Lung (tissue), 12 donors: ENCODE measurements around the gene TMTC2. TPM values are rescaled to one million over a fixed set of nuclear protein-coding genes. Genes with fewer than 3 reads are reported as not detected.

Experiments used
- ATAC-seq: fragments of 200-7000 bp; cut with Tn5 transposase; one replicate; pipeline ENCODE4 v1.9.1; 2020; ENCODE audit warnings: moderate number of reproducible peaks; ENCODE audit not compliant: insufficient read depth, low FRiP score
- DNase-seq, 3 donors: peaks; one replicate each; pipeline ENCODE4 v3.0.0-alpha.2; 2013 to 2017
- H3K27ac ChIP-seq, 2 donors: one replicate each; pipeline ENCODE4 v1.5.1; 2013; ENCODE audit warnings: mild to moderate bottlenecking in 2 of 2, moderate library complexity in 2 of 2, control low read depth in 1 of 2, inconsistent platforms in 1 of 2, low read depth in 1 of 2, low read length in 1 of 2
- H3K27me3 ChIP-seq, 3 donors: one replicate each; pipeline ENCODE4 v1.5.1; 2013; ENCODE audit warnings: low read length in 2 of 3; ENCODE audit not compliant: control insufficient read depth in 3 of 3, insufficient read depth in 3 of 3
- H3K36me3 ChIP-seq, 4 donors: one replicate each; pipeline ENCODE4 v1.5.1; 2013; ENCODE audit warnings: low read length in 4 of 4, mild to moderate bottlenecking in 1 of 4, moderate library complexity in 1 of 4; ENCODE audit not compliant: control insufficient read depth in 4 of 4, insufficient read depth in 4 of 4
- H3K4me1 ChIP-seq, 5 donors: one replicate each; pipeline ENCODE4 v1.5.1; 2013; ENCODE audit warnings: low read length in 5 of 5, mild to moderate bottlenecking in 2 of 5, moderate library complexity in 1 of 5; ENCODE audit not compliant: control insufficient read depth in 5 of 5, insufficient read depth in 5 of 5
- H3K4me3 ChIP-seq: one replicate; pipeline ENCODE4 v1.5.1; 2013; ENCODE audit warnings: mild to moderate bottlenecking, control low read depth, moderate library complexity
- H3K9ac ChIP-seq, 2 donors: one replicate each; pipeline ENCODE4 v1.5.1; 2013; ENCODE audit warnings: low read length in 2 of 2, control low read depth in 1 of 2; ENCODE audit not compliant: insufficient read depth in 1 of 2
- H3K9me3 ChIP-seq, 4 donors: one replicate each; pipeline ENCODE4 v1.5.1; 2013; ENCODE audit warnings: low read length in 3 of 4, mild to moderate bottlenecking in 1 of 4, moderate library complexity in 1 of 4; ENCODE audit not compliant: control insufficient read depth in 4 of 4, insufficient read depth in 3 of 4
- CTCF ChIP-seq: IDR thresholded peaks from 2 replicates; pipeline ENCODE4 v1.5.1; 2012; ENCODE audit warnings: mild to moderate bottlenecking; ENCODE audit errors: control extremely low read depth, extremely low read depth
- WGBS, 2 donors: extraction: QIAGEN DNeasy Blood & Tissue Kit; methylation state at CpG; one replicate each; pipeline ENCODE4 v1.1.7; 2013; 5-methylcytosine and 5-hydroxymethylcytosine counted together
- polyA plus RNA-seq, 2 donors: library from polyadenylated mRNA; stranded (reverse); fragments of 200-250 nt; gene quantifications; one replicate each; pipeline ENCODE4 v1.2.1, GENCODE V29; 2013
- total RNA-seq, 2 donors: library from RNA; depleted of rRNA in 1 of 2; stranded (reverse); fragments of >200 nt in 1 of 2; gene quantifications; one replicate each; pipeline ENCODE4 v1.2.1, GENCODE V29; 2014 to 2021
- donor health status: control.
- donor health status: control.
- donor health status: Bipolar disorder and iron deficiency.
- donor health status: healthy.
- donor health status: DM: yes; HTN: yes; CAD: no.

TMTC2 gene
- total and polyA plus RNA-seq, 4 donors = 5.3 to 77.1 (median 14.0) TPM

- no peak for TF ChIP-seq CTCF
- Histone ChIP-seq H3K4me3 (no peak overlapping the region), H3K27ac (no peak overlapping the region), H3K4me1 (peaks cover 0 to 4% (median 0%) of the 10 kb centered on the region in 5 donors), H3K9ac (no peak overlapping the region), H3K9me3 (peaks cover 0 to 4% (median 0%) of the 10 kb centered on the region in 4 donors), H3K27me3 (no peaks in the 10 kb centered on the region), H3K36me3 (peaks cover 0 to 11% (median 2%) of the 10 kb centered on the region in 4 donors)
- no peak for DNase-seq
- 94 to 99% methylated on average over 22 of the region's 22 CpGs for WGBS, 2 donors
- no peak for ATAC-seq
Observed at GRCh38 chr12:82728710-82729109, 42.0 kb downstream of the TMTC2 start.

GRCh38 chr12:82730953-82731459, 44.3 kb downstream of the TMTC2 start:
- no peak overlapping the region for H3K27ac ChIP-seq
- H3K9ac ChIP-seq = no peak overlapping the region
- ATAC-seq (no peak), DNase-seq (peak in 2 of 3 donors; percentile 30 to 42)
- H3K27me3 ChIP-seq = no peaks in the 10 kb centered on the region
- H3K4me1 ChIP-seq = peaks cover 0 to 4% (median 0%) of the 10 kb centered on the region in 5 donors
- WGBS, 2 donors = 70 to 73% methylated on average over 7 of the region's 7 CpGs
- TF ChIP-seq CTCF = no peak
- peaks cover 0 to 12% (median 5%) of the 10 kb centered on the region in 4 donors for H3K36me3 ChIP-seq
- no peak overlapping the region for H3K4me3 ChIP-seq
- H3K9me3 ChIP-seq = peaks cover 0 to 4% (median 0%) of the 10 kb centered on the region in 4 donors

- Histone ChIP-seq H3K9me3 (no peaks in the 10 kb centered on the region), H3K27ac (no peak overlapping the region), H3K4me1 (peaks cover 0 to 8% (median 3%) of the 10 kb centered on the region in 5 donors), H3K4me3 (no peak overlapping the region), H3K9ac (no peak overlapping the region), H3K27me3 (no peaks in the 10 kb centered on the region), H3K36me3 (peaks cover 0 to 15% (median 8%) of the 10 kb centered on the region in 4 donors)
- DNase-seq (no peak), ATAC-seq (no peak)
- 96% methylated on average over 7 of the region's 7 CpGs for WGBS, 2 donors
- TF ChIP-seq CTCF = no peak
Observed at GRCh38 chr12:82740129-82741000, 53.7 kb downstream of the TMTC2 start.
